ENCODE results near the gene HOXA11. TPM values are rescaled to one million over a fixed set of nuclear protein-coding genes. Genes with fewer than 3 reads are reported as not detected.
A peak's percentile ranks its signal among the peaks of the same experiment; 100 is the strongest.

Gene HOXA11
- total and polyA plus RNA-seq, 10 of the 15 experiments (the other 5 are each of a cell fraction or from before 2014, with no cell fraction given), result not detected

GRCh38 chr7:27169658-27170425 is 15.2 kb downstream of the HOXA11 start:
- ChIA-PET CTCF (interaction anchor here (0.7 to 1.6 kb wide), 2 partner anchors 9 to 800 kb away, joined by 3 to 4 read pairs; no protein-coding TSS in a partner anchor), RAD21 (ENCODE audit: unreplicated experiment) (no interaction called here), SMC1A (ENCODE audit: uncharacterized antibody, unreplicated experiment) (no interaction called here), POLR2A (no interaction called here)
- Histone ChIP-seq H3K9ac (ENCODE audit: control insufficient read depth, insufficient read depth, low read length) (no peak overlapping the region), H3K36me3 (ENCODE audit: control insufficient read depth in 2 of 2, insufficient read depth in 2 of 2, low read length in 1 of 2) (no peaks in the 10 kb centered on the region; a peak in 1 of 4 replicates), H2AFZ (ENCODE audit: control insufficient read depth, low read depth, low read length) (no peak overlapping the region), H3K4me3 (no peak overlapping the region), H3K9me3 (replicated peaks; ENCODE audit: control insufficient read depth, insufficient read depth, low read length) (peaks cover 2% of the 10 kb centered on the region; the same call in 1 of the 3 replicates), H3K27me3 (replicated peaks in 1 of 2; ENCODE audit: control insufficient read depth in 2 of 2, insufficient read depth in 2 of 2, low read length in 1 of 2) (peaks cover 28 to 47% of the 10 kb centered on the region in 2 experiments), H3K4me1 (ENCODE audit: control insufficient read depth, insufficient read depth, low read length) (no peaks in the 10 kb centered on the region), H3K4me2 (ENCODE audit: control insufficient read depth, insufficient read depth) (no peak overlapping the region), H3K79me2 (ENCODE audit: control insufficient read depth, insufficient read depth, low read length) (no peaks in the 10 kb centered on the region), H3K27ac (ENCODE audit: control insufficient read depth, insufficient read depth) (no peak overlapping the region), H4K20me1 (ENCODE audit: control insufficient read depth, insufficient read depth) (no peaks in the 10 kb centered on the region)
- in situ Hi-C loops (cut with MboI), result loop anchor here (25.0 kb wide), 1 partner anchor 1083 kb away; no protein-coding TSS in a partner anchor
- TF ChIP-seq BMI1 (IDR thresholded peaks at IDR 0.05; ENCODE audit: borderline replicate concordance), result no peak
- TF ChIP-seq NFXL1 (IDR thresholded peaks at IDR 0.05; ENCODE audit: borderline replicate concordance), result no peak
- TF ChIP-seq E2F8 (IDR thresholded peaks at IDR 0.05; ENCODE audit: low read depth, partially characterized antibody), result no peak
- no peak for TF ChIP-seq ZNF384 (IDR thresholded peaks at IDR 0.05; ENCODE audit: borderline replicate concordance, low read depth, low read length)
- TF ChIP-seq FOS (IDR thresholded peaks at IDR 0.05; ENCODE audit: borderline replicate concordance, extremely low read depth, insufficient read length), result no peak
- TF ChIP-seq MLLT1 (IDR thresholded peaks at IDR 0.05), result no peak
- TF ChIP-seq SUZ12 (IDR thresholded peaks at IDR 0.05; ENCODE audit: unreplicated experiment), result peak; percentile 83
- no peak for TF ChIP-seq STAT3 (IDR thresholded peaks at IDR 0.05; ENCODE audit: low read depth, low read length)
- TF ChIP-seq, protein P1, sequence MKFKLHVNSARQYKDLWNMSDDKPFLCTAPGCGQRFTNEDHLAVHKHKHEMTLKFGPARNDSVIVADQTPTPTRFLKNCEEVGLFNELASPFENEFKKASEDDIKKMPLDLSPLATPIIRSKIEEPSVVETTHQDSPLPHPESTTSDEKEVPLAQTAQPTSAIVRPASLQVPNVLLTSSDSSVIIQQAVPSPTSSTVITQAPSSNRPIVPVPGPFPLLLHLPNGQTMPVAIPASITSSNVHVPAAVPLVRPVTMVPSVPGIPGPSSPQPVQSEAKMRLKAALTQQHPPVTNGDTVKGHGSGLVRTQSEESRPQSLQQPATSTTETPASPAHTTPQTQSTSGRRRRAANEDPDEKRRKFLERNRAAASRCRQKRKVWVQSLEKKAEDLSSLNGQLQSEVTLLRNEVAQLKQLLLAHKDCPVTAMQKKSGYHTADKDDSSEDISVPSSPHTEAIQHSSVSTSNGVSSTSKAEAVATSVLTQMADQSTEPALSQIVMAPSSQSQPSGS (IDR thresholded peaks at IDR 0.05; ENCODE audit: low read length), result no peak
- FAIRE-seq, result no peak
- intact Hi-C loops (cut with micrococcal nuclease; ENCODE audit: unreplicated experiment), result no loop called here
- no peak for ATAC-seq
- 28% methylated on average over 32 of the region's 46 CpGs for WGBS (ENCODE audit: insufficient coverage, insufficient replicate concordance, low lambda C conversion rate, missing lambda C conversion rate)
- BruUV-seq (replicated peaks), result no TSS peak
- no peak for DNase-seq (ENCODE audit: low read depth, low spot score)
